ENCODE data around the gene FOXL3. TPM values are rescaled to one million over a fixed set of nuclear protein-coding genes. Genes with fewer than 3 reads are reported as not detected.

Gene FOXL3
- polyA plus RNA-seq, 1 of the 3 experiments (the other 2 are of a cell fraction), result not detected

DNA sequence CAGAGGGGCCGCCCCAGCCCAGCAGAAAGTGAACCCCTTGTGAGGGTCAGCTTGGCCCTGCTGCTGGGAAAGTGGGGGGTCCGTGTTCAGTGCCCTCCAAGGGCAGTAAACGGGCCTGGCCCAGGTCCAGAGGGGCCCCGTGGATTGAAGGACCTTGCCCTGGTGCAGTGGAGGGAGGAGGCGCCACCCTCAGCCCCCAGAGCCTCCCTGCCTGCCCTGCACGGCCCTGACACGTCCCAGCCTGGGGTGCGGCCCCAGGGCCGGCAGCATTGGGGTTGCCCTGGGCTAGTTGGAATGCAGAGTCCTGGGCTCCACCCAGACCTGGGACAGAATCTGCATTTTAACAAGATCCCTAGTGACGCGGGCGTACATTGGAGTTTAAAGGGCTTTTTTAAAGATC lies 42.8 kb upstream of the FOXL3 start:
- Histone ChIP-seq H3K4me1 (ENCODE audit: control insufficient read depth in 1 of 2, insufficient read depth in 2 of 2, low read depth in 1 of 2, low read length in 1 of 2) (peaks cover 0 to 10% of the 10 kb centered on the region in 2 experiments; a peak in 2 of 4 replicates), H3F3A (replicated peaks; ENCODE audit: insufficient read depth) (no peaks in the 10 kb centered on the region), H3K79me2 (ENCODE audit: insufficient read depth) (no peaks in the 10 kb centered on the region), H3K4me3 (ENCODE audit: low read depth in 2 of 2, low read length in 1 of 2) (no peak overlapping the region), H3K9me3 (no peaks in the 10 kb centered on the region), H3K4me2 (no peak overlapping the region), H3K36me3 (replicated peaks in 1 of 2; ENCODE audit: control insufficient read depth in 1 of 2, insufficient read depth in 2 of 2, low read length in 1 of 2) (peaks cover 0 to 5% of the 10 kb centered on the region in 2 experiments), H2AFZ (ENCODE audit: low read depth) (no peak overlapping the region), H4K20me1 (ENCODE audit: insufficient read depth) (no peaks in the 10 kb centered on the region), H3K27me3 (ENCODE audit: insufficient read depth) (no peaks in the 10 kb centered on the region), H3K27ac (ENCODE audit: low read depth in 2 of 2, low read length in 1 of 2) (no peak overlapping the region), H3K9me2 (no peaks in the 10 kb centered on the region), H3K9ac (no peak overlapping the region)
- WGBS (ENCODE audit: low lambda C conversion rate), result 72% methylated on average over 7 of the region's 12 CpGs
- TF ChIP-seq MXI1 (IDR thresholded peaks at IDR 0.05; ENCODE audit: low read depth, low read length) (no peak), FOXJ3 (CRISPR knock-in tag; IDR thresholded peaks at IDR 0.05) (no peak)
- TF ChIP-seq, protein P1, sequence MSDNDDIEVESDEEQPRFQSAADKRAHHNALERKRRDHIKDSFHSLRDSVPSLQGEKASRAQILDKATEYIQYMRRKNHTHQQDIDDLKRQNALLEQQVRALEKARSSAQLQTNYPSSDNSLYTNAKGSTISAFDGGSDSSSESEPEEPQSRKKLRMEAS (IDR thresholded peaks at IDR 0.05; ENCODE audit: low read depth), result no peak
- no peak for DNase-seq
- CTCF ChIA-PET, result no interaction called here
- POLR2A ChIA-PET, result no interaction called here

- 82% methylated on average over 16 of the region's 16 CpGs for WGBS (ENCODE audit: low lambda C conversion rate)
- POLR2A ChIA-PET, result no interaction called here
Measured at GRCh38 chr7:247636-248035, 42.3 kb upstream of the FOXL3 start.

More at GRCh38 chr7:247636-248035, 42.3 kb upstream of the FOXL3 start:
- Histone ChIP-seq H3K27me3 (ENCODE audit: insufficient read depth) (no peaks in the 10 kb centered on the region), H2AFZ (ENCODE audit: low read depth) (no peak overlapping the region), H3K36me3 (replicated peaks in 1 of 2; ENCODE audit: control insufficient read depth in 1 of 2, insufficient read depth in 2 of 2, low read length in 1 of 2) (peaks cover 0 to 5% of the 10 kb centered on the region in 2 experiments), H3K9me3 (no peaks in the 10 kb centered on the region), H3K27ac (ENCODE audit: low read depth in 2 of 2, low read length in 1 of 2) (no peak overlapping the region), H3K4me3 (ENCODE audit: low read depth in 2 of 2, low read length in 1 of 2) (no peak overlapping the region), H4K20me1 (ENCODE audit: insufficient read depth) (no peaks in the 10 kb centered on the region), H3K4me2 (no peak overlapping the region), H3K4me1 (ENCODE audit: control insufficient read depth in 1 of 2, insufficient read depth in 2 of 2, low read depth in 1 of 2, low read length in 1 of 2) (peaks cover 0 to 10% of the 10 kb centered on the region in 2 experiments; a peak in 2 of 4 replicates), H3F3A (replicated peaks; ENCODE audit: insufficient read depth) (no peaks in the 10 kb centered on the region), H3K9me2 (no peaks in the 10 kb centered on the region), H3K79me2 (ENCODE audit: insufficient read depth) (no peaks in the 10 kb centered on the region), H3K9ac (no peak overlapping the region)
- no peak for DNase-seq
- CTCF ChIA-PET, result no interaction called here
- TF ChIP-seq FOXM1 (IDR thresholded peaks at IDR 0.05; ENCODE audit: low read depth) (no peak), RFX5 (IDR thresholded peaks at IDR 0.05; ENCODE audit: low read length) (no peak), TEAD4 (IDR thresholded peaks at IDR 0.05; ENCODE audit: borderline replicate concordance, insufficient read depth) (no peak), SMC3 (IDR thresholded peaks at IDR 0.05; ENCODE audit: low read depth, low read length) (no peak), RAD21 (IDR thresholded peaks at IDR 0.05; ENCODE audit: low read length) (no peak), ZBTB33 (IDR thresholded peaks at IDR 0.05; ENCODE audit: borderline replicate concordance, low read depth) (no peak), CHD2 (IDR thresholded peaks at IDR 0.05; ENCODE audit: low read length, partially characterized antibody) (no peak), CTCF (IDR thresholded peaks at IDR 0.05) (no peak), JUND (IDR thresholded peaks at IDR 0.05) (no peak), RXRA (IDR thresholded peaks at IDR 0.05; ENCODE audit: borderline replicate concordance, low read depth) (no peak), POLR2AphosphoS5 (IDR thresholded peaks at IDR 0.05; ENCODE audit: low read depth, low read length) (no peak), FOSL2 (IDR thresholded peaks at IDR 0.05; ENCODE audit: borderline replicate concordance, low read depth) (no peak), MXI1 (IDR thresholded peaks at IDR 0.05; ENCODE audit: low read depth, low read length) (no peak)
- TF ChIP-seq, protein P2, sequence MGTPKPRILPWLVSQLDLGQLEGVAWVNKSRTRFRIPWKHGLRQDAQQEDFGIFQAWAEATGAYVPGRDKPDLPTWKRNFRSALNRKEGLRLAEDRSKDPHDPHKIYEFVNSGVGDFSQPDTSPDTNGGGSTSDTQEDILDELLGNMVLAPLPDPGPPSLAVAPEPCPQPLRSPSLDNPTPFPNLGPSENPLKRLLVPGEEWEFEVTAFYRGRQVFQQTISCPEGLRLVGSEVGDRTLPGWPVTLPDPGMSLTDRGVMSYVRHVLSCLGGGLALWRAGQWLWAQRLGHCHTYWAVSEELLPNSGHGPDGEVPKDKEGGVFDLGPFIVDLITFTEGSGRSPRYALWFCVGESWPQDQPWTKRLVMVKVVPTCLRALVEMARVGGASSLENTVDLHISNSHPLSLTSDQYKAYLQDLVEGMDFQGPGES (IDR thresholded peaks at IDR 0.05; ENCODE audit: low read depth, low read length), result no peak
- TF ChIP-seq, protein P3, sequence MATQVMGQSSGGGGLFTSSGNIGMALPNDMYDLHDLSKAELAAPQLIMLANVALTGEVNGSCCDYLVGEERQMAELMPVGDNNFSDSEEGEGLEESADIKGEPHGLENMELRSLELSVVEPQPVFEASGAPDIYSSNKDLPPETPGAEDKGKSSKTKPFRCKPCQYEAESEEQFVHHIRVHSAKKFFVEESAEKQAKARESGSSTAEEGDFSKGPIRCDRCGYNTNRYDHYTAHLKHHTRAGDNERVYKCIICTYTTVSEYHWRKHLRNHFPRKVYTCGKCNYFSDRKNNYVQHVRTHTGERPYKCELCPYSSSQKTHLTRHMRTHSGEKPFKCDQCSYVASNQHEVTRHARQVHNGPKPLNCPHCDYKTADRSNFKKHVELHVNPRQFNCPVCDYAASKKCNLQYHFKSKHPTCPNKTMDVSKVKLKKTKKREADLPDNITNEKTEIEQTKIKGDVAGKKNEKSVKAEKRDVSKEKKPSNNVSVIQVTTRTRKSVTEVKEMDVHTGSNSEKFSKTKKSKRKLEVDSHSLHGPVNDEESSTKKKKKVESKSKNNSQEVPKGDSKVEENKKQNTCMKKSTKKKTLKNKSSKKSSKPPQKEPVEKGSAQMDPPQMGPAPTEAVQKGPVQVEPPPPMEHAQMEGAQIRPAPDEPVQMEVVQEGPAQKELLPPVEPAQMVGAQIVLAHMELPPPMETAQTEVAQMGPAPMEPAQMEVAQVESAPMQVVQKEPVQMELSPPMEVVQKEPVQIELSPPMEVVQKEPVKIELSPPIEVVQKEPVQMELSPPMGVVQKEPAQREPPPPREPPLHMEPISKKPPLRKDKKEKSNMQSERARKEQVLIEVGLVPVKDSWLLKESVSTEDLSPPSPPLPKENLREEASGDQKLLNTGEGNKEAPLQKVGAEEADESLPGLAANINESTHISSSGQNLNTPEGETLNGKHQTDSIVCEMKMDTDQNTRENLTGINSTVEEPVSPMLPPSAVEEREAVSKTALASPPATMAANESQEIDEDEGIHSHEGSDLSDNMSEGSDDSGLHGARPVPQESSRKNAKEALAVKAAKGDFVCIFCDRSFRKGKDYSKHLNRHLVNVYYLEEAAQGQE (IDR thresholded peaks at IDR 0.05; ENCODE audit: low read depth, low read length), result no peak
